ENCODE measurements around the gene PAPLN. TPM values are rescaled to one million over a fixed set of nuclear protein-coding genes. Genes with fewer than 3 reads are reported as not detected.

PAPLN gene
- total RNA-seq, 3 donors from 2014 or later = 19.7 to 29.9 (median 23.8) TPM

DNA sequence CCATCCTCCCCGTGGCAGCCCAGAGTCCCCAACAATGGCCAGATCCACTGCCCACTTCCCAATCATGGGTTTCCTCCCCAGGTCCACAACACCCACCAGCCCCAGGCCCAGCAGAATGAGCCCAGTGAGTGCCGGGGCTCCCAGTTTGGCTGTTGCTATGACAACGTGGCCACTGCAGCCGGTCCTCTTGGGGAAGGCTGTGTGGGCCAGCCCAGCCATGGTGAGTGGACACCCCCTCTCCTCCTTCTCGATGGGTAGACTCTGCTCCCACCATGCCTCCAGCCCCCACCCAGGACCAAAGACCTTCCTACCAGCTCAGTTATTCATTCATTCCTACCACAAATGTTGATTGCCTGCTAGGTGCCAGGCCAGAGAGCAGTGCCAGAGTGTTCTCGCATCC is 23.8 kb downstream of the PAPLN start:
- no peak for DNase-seq (ENCODE audit: low spot score in 2 of 2)
- Histone ChIP-seq H3K9me3 (no peaks in the 10 kb centered on the region), H3K27me3 (no peaks in the 10 kb centered on the region), H3K27ac (no peak overlapping the region), H3K4me3 (no peak overlapping the region), H3K36me3 (no peaks in the 10 kb centered on the region), H3K4me1 (no peaks in the 10 kb centered on the region)
- intact Hi-C loops (cut with DNase I; ENCODE audit: low total_unique reads) = no loop called here
- TF ChIP-seq POLR2A (IDR thresholded peaks at IDR 0.05) (no peak), POLR2AphosphoS5 (IDR thresholded peaks at IDR 0.05) (no peak)
- TF ChIP-seq, protein P1, sequence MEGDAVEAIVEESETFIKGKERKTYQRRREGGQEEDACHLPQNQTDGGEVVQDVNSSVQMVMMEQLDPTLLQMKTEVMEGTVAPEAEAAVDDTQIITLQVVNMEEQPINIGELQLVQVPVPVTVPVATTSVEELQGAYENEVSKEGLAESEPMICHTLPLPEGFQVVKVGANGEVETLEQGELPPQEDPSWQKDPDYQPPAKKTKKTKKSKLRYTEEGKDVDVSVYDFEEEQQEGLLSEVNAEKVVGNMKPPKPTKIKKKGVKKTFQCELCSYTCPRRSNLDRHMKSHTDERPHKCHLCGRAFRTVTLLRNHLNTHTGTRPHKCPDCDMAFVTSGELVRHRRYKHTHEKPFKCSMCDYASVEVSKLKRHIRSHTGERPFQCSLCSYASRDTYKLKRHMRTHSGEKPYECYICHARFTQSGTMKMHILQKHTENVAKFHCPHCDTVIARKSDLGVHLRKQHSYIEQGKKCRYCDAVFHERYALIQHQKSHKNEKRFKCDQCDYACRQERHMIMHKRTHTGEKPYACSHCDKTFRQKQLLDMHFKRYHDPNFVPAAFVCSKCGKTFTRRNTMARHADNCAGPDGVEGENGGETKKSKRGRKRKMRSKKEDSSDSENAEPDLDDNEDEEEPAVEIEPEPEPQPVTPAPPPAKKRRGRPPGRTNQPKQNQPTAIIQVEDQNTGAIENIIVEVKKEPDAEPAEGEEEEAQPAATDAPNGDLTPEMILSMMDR (IDR thresholded peaks at IDR 0.05) = no peak

DNA sequence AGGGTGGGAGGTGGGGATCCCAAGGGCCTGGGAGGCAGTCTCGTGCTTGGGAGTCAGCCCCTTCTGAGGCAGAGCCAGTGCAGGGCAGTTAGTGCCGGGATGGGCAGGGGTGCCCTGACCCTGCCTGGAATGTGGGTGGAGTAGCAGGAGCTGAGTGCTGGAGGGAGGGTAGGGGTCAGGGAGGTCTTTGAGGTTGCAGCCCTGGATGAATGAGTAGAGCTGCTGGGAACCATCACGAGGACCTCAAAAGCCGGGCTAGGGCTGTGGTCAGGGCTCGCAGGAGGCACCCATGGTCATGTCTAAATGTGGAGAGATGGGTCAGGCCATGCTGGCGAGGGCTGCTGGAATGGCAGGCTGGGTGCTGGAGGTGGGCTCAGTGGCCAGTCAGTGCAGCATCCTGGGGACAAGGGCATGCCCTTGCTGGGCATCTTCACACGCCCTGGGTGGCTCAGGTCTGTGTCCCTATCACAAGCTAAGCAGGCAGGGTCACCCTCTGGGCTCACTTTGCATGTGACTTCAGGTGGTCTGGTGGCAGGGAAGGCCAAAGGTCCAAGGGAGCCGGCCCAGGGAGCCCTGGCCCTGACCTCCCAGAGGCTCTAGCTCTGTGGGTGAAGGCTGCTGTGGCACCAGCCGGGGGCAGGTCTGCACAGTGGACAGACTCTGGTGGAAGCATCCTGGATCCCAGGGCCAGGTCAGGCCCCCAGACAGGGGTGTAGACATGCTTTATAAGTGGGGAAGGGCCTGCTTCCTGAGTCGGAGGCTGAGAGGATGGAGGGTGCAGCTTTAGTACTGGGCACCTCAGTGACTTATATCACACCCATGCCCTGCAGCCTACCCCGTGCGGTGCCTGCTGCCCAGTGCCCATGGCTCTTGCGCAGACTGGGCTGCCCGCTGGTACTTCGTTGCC is 24.5 kb downstream of the PAPLN start:
- H3K4me1 ChIP-seq = no peaks in the 10 kb centered on the region
- TF ChIP-seq POLR2AphosphoS5 (IDR thresholded peaks at IDR 0.05) (no peak), POLR2A (IDR thresholded peaks at IDR 0.05) (no peak)
- TF ChIP-seq, protein P1 (IDR thresholded peaks at IDR 0.05) = no peak
- no peaks in the 10 kb centered on the region for H3K36me3 ChIP-seq
- H3K27ac ChIP-seq = no peak overlapping the region
- DNase-seq (ENCODE audit: low spot score in 2 of 2) = no peak
- intact Hi-C loops (cut with DNase I; ENCODE audit: low total_unique reads) = no loop called here
- H3K4me3 ChIP-seq = no peak overlapping the region
- no peaks in the 10 kb centered on the region for H3K9me3 ChIP-seq
- no peaks in the 10 kb centered on the region for H3K27me3 ChIP-seq

DNA sequence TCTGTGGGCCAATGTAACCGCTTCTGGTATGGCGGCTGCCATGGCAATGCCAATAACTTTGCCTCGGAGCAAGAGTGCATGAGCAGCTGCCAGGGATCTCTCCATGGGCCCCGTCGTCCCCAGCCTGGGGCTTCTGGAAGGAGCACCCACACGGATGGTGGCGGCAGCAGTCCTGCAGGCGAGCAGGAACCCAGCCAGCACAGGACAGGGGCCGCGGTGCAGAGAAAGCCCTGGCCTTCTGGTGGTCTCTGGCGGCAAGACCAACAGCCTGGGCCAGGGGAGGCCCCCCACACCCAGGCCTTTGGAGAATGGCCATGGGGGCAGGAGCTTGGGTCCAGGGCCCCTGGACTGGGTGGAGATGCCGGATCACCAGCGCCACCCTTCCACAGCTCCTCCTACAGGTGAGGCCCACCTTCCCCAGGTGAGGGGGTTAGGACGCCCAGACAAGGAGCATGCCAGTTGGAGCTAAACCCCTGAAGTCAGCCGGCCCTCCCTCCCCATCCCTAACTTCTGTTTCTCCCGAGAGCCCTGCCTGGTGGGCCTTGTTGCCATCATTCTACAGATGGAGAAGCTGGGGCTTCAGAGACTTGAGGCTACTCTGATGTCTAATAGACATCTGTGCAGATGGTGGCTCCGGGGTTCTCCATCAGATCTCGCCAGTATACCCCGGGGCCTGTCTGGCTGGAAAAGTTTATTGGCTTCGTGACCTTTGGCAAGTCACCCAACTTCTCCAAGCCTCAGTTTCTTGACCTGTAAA is 25.3 kb downstream of the PAPLN start:
- Histone ChIP-seq H3K4me1 (no peaks in the 10 kb centered on the region), H3K9me3 (no peaks in the 10 kb centered on the region), H3K27ac (no peak overlapping the region), H3K4me3 (no peak overlapping the region), H3K27me3 (no peaks in the 10 kb centered on the region), H3K36me3 (no peaks in the 10 kb centered on the region)
- TF ChIP-seq POLR2A (IDR thresholded peaks at IDR 0.05) (no peak), POLR2AphosphoS5 (IDR thresholded peaks at IDR 0.05) (no peak)
- TF ChIP-seq, protein P1 (IDR thresholded peaks at IDR 0.05) = no peak
- no peak for DNase-seq (ENCODE audit: low spot score in 2 of 2)
- intact Hi-C loops (cut with DNase I; ENCODE audit: low total_unique reads) = no loop called here

DNA sequence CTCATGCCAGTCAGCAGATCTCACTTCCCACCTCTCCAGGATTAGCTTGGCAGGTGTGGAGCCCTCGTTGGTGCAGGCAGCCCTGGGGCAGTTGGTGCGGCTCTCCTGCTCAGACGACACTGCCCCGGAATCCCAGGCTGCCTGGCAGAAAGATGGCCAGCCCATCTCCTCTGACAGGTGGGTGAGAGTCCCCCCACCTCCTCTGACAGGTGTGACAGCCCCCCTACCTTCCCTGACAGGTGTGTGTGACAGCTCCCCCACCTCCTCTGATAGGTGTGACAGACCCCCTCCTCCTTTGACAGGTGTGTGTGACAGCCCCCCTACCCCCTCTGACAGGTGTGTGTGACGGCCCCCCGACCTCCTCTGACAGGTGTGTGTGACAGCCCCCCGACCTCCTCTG is 26.3 kb downstream of the PAPLN start:
- Histone ChIP-seq H3K36me3 (no peaks in the 10 kb centered on the region), H3K9me3 (no peaks in the 10 kb centered on the region), H3K4me1 (no peaks in the 10 kb centered on the region), H3K4me3 (no peak overlapping the region), H3K27ac (no peak overlapping the region), H3K27me3 (no peaks in the 10 kb centered on the region)
- no peak for DNase-seq (ENCODE audit: low spot score in 2 of 2)
- intact Hi-C loops (cut with DNase I; ENCODE audit: low total_unique reads) = no loop called here
- TF ChIP-seq, protein P1 (IDR thresholded peaks at IDR 0.05) = no peak
- TF ChIP-seq POLR2AphosphoS5 (IDR thresholded peaks at IDR 0.05) = no peak
- TF ChIP-seq POLR2A (IDR thresholded peaks at IDR 0.05) = no peak
